Measurements from ENCODE around the gene RAB35.

DNA sequence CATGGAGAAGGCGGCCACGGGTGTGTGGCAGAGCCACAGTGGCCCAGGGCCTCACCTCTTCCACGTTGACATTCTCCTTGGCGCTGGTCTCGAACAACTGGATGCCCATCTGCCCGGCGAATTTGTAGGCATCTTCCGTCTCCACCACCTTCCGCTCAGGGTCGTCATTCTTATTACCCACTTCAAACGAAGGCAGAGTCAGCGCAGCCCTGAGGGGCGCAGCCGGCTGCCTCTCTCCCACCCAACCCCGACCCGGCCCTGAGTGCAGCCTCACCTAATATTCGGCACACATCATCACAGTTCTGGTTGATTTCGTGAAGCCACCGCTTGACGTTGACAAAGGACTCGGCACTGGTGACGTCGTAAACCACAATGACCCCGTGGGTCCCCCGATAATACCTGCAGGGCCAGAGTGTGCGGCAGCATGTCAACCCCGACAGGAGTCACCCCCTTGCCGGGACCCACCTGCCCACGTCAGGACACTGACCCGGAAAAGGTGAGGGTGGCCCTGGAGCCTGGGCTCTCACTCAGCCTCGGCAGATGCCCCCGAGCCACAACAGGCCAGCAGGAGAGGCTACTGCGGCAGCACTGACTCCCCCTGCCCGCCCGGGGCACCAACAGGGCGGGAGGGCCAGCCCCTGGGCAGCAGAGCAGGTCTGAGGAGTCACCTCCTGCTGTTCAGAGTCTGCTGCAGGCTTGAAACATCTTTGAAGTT lies 17.6 kb downstream of the RAB35 start:
- TF ChIP-seq POLR2A (IDR thresholded peaks at IDR 0.05; ENCODE audit: low read length), result no peak
- TF ChIP-seq GATA1 (IDR thresholded peaks at IDR 0.05; ENCODE audit: low read depth, low read length), result no peak

Measured in erythroblast (primary cell).